GM18502 (cell line): Measurements from ENCODE around the gene C2orf81.

ENCODE experiments used
- ATAC-seq: cut with Tn5 transposase; IDR thresholded peaks from one replicate; pipeline ENCODE4 v1.9.1; 2021; ENCODE audit warnings: mild to moderate bottlenecking; ENCODE audit not compliant: unreplicated experiment, poor library complexity

Gene C2orf81

GRCh38 chr2:74393525-74393924, 27.9 kb downstream of the C2orf81 start:
- no peak for ATAC-seq

DNA sequence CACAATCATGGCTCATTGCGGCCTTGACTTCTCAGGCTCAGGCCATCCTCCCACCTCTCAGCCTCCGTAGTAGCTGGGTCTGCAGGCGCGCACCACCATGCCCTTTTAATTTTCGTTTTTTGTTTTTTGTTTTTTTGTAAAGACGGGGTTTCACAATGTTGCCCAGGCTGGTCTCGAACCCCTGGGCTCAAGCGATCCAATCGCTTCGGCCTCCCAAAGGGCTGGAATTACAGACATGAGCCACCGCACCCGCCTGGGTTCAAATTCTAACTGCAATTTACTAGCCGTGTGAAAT, 29.0 kb downstream of the C2orf81 start:
- no peak for ATAC-seq

GRCh38 chr2:74391580-74392448, 29.6 kb downstream of the C2orf81 start:
- ATAC-seq: peak; percentile 79

GRCh38 chr2:74391209-74391579, 30.2 kb downstream of the C2orf81 start:
- no peak for ATAC-seq

GRCh38 chr2:74390606-74391005, 30.8 kb downstream of the C2orf81 start:
- no peak for ATAC-seq

DNA sequence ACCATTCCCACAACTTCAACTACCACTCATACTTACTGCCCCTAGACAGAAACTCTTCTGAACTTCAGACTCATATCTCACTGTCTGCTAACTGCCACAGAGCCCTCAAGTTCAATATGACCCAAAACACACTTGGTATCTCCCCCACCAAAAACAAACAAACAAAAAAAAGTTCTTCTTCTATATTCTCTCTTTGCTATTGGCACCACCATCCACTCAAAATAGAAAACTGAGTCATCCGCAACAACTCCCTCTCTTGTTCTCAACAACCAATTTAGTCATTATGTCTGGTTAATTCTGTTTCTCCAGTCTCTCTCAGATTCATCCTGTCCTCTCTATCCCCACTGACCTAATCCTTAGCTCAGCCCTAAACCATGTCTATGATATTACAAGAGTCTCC, 34.1 kb downstream of the C2orf81 start:
- ATAC-seq: no peak

GRCh38 chr2:74385396-74385795, 36.0 kb downstream of the C2orf81 start:
- ATAC-seq: no peak

DNA sequence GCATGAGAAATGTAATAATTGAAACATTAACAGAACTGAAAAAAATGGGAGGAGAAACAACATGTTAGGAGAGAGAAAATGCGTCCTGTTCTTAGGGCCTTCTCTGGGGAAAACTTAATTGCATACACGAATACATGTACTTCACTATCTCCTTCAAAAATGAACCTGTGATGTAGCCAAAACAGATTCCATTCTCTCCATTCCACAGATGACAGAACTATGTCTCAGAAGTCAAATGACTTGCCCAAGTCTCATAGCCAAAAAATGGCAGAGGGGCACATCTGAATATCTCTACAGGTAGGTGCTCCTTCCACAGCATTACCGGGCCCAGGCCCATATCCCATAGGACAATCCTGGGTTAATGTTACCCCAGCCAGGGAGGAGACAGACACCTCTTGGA, 37.4 kb downstream of the C2orf81 start:
- ATAC-seq: no peak

DNA sequence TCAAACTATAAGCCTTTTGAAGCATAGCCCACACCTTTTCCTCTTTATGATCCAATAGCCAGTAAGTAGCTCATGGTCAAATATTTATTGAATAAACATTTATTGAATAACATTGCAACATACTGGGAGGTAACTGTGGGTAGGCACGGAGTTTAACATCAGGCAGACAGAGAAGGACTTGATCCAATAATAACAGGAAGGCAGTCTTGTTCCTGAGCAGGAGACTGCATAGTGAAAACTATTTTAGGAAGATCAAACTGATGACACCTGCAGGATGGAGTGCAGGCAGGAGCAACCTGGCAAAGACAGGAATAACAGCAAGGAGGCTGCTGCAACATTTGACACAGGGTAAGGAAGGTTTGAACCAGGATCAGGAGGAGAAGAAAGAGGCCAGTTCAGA, 38.2 kb downstream of the C2orf81 start:
- no peak for ATAC-seq

DNA sequence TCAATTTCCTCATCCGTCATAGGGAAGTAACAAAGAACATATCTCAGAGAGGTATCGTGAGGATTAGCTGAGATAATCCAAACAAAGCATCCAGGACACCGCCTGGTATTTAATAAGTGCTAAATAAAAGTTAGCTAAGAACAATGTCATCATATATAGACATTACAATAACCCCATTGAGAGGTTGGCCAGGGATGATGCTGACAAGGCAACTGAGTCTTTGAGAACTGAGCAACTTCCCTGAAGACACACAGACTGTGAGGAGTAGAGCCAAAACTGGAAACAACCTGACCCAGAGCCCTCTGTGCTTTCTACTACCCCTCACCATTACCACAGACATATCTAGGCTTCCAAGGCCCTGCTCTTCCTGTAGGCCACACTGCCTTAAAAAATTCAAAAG, 39.7 kb downstream of the C2orf81 start:
- no peak for ATAC-seq

GRCh38 chr2:74379851-74380789, 41.3 kb downstream of the C2orf81 start, which contains the start of gene DCTN1:
Gene DCTN1 (minus strand): TSS chr2:74380311. CDS start chr2:74380037, 274 bp downstream.
- ATAC-seq: no peak

GRCh38 chr2:74378007-74378406, 43.4 kb downstream of the C2orf81 start:
- ATAC-seq: no peak

GRCh38 chr2:74375838-74376237, 45.6 kb downstream of the C2orf81 start:
- no peak for ATAC-seq

GRCh38 chr2:74374509-74375205, 46.8 kb downstream of the C2orf81 start:
- ATAC-seq: no peak

DNA sequence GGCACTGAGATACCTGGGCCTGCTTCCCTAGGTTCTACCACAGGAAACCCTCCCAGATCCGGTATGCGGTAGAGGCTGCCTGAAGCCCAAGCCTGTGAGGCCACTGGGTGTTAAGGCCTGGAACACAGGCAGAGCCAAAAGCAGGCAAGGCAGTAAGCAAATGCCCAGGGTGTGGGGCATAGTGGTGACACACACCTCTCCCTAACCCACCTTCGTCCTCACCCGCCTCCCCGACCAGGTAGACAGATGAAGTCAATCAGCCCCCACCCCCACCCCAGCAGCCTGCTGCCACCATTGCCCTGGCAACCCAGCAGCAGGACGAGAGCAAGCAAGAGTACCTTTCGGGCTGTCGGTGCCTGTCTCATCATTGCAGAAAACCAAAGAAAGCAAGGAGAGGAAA, 47.4 kb downstream of the C2orf81 start:
- no peak for ATAC-seq

GRCh38 chr2:74373221-74373676, 48.2 kb downstream of the C2orf81 start:
- no peak for ATAC-seq

GRCh38 chr2:74372674-74373073, 48.7 kb downstream of the C2orf81 start:
- no peak for ATAC-seq

GRCh38 chr2:74371421-74371820, 50.0 kb downstream of the C2orf81 start:
- ATAC-seq: no peak

- ATAC-seq: no peak
Measured at GRCh38 chr2:74369976-74370375, 51.4 kb downstream of the C2orf81 start.

DNA sequence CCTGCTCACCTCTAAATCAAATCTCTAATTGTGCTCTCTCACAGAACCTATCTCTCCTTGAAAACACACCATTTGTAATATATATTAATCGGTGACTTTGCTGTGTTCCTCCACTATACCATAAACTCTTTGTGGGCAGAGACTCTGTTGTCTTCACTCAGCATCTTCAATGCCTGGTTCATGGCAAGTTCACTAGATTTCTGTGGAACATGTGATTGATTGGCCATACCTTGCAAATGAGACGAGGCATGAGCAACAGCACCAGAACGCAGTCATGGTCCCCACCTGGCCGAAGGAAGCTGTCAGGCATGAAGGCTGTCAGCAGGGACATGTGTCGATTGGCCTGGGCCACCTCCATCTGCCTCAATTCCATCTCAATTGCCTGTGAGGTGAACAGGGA, 52.9 kb downstream of the C2orf81 start:
- ATAC-seq: no peak

DNA sequence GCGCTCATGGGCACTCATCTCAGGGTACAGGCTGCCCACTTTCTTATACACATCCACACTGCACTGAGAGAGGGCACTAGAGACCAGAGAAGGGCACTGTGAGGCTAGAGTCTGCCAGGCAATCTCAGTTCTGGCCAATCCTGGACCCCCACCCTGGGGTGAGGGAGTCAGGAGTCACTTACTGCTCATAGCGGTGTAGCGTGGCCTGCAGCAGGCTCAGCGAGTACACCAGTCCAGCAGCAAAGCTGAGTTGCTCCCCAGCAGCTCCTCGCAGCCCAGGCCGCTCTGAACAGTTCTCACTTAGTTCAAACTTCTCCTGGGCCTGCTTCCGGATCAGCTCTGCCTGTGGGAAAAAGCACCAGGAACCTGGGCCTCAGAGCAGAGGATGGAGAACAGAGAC, 53.6 kb downstream of the C2orf81 start:
- no peak for ATAC-seq
